COLO829 (cell line): Measurements from ENCODE around the gene AKR1C3.
"Not testable (repeated sequence)": the region's sequence is repeated elsewhere in the genome, so short reads cannot be mapped to it uniquely, and the experiment has no call there.

ENCODE experiments used
- DNase-seq: peaks from one replicate; pipeline ENCODE4 v3.0.0; 2012; ENCODE audit warnings: low spot score

Gene AKR1C3

GRCh38 chr10:5089865-5090264 lies 4.3 kb upstream of the AKR1C3 start:
- DNase-seq = no peak

- no peak for DNase-seq
Measured at GRCh38 chr10:5090551-5090950, 3.7 kb upstream of the AKR1C3 start.

GRCh38 chr10:5091196-5091595 lies 3.0 kb upstream of the AKR1C3 start:
- DNase-seq = no peak

GRCh38 chr10:5092375-5092774 lies 1.8 kb upstream of the AKR1C3 start:
- DNase-seq = no peak

GRCh38 chr10:5092848-5093790 lies 1.1 kb upstream of the AKR1C3 start:
- DNase-seq = no peak

GRCh38 chr10:5095687-5096086 lies 1.5 kb downstream of the AKR1C3 start:
- no peak for DNase-seq

- DNase-seq = no peak
Measured at GRCh38 chr10:5096108-5096507, 1.9 kb downstream of the AKR1C3 start.

GRCh38 chr10:5102479-5102878 lies 8.3 kb downstream of the AKR1C3 start:
- not testable (repeated sequence) for DNase-seq

GRCh38 chr10:5103481-5103880 lies 9.3 kb downstream of the AKR1C3 start:
- DNase-seq = no peak

- DNase-seq = no peak
Measured at GRCh38 chr10:5105626-5106025, 11.4 kb downstream of the AKR1C3 start.

- no peak for DNase-seq
Measured at GRCh38 chr10:5106553-5106952, 12.3 kb downstream of the AKR1C3 start.

GRCh38 chr10:5107860-5108526 lies 13.8 kb downstream of the AKR1C3 start:
- no peak for DNase-seq

GRCh38 chr10:5108658-5109416 lies 14.6 kb downstream of the AKR1C3 start:
- no peak for DNase-seq

- DNase-seq = not testable (repeated sequence)
Measured at GRCh38 chr10:5109861-5110260, 15.6 kb downstream of the AKR1C3 start.

- DNase-seq = no peak
Measured at GRCh38 chr10:5116621-5117020, 22.4 kb downstream of the AKR1C3 start.

- DNase-seq = no peak
Measured at GRCh38 chr10:5117026-5117425, 22.8 kb downstream of the AKR1C3 start.

- DNase-seq = not testable (repeated sequence)
Measured at GRCh38 chr10:5119997-5120396, 25.8 kb downstream of the AKR1C3 start.

GRCh38 chr10:5123886-5124285 lies 29.7 kb downstream of the AKR1C3 start:
- no peak for DNase-seq

- no peak for DNase-seq
Measured at GRCh38 chr10:5125315-5126044, 31.3 kb downstream of the AKR1C3 start.

- DNase-seq = no peak
Measured at GRCh38 chr10:5135581-5135980, 41.4 kb downstream of the AKR1C3 start.

GRCh38 chr10:5136468-5137087 lies 42.4 kb downstream of the AKR1C3 start:
- no peak for DNase-seq
